B cell (primary cell): ENCODE data around the gene IFT20. TPM values are rescaled to one million over a fixed set of nuclear protein-coding genes. Genes with fewer than 3 reads are reported as not detected.
A peak's percentile ranks its signal among the peaks of the same experiment; 100 is the strongest.

Experiments
- ATAC-seq: fragments of 200-7000 bp; cut with Tn5 transposase; one replicate; pipeline ENCODE4 v1.10.0; 2021; ENCODE audit warnings: low read depth, mild to moderate bottlenecking, moderate number of reproducible peaks, moderate library complexity
- CTCF ChIA-PET: fragments of 350-600 bp; sonication (Branson Sonifier 250); formaldehyde crosslinking; loops from one replicate; lab custom pipeline; 2021; ENCODE audit warnings: antibody characterized with exemption, inconsistent platforms; lab: Charles Lee
- POLR2A ChIA-PET: fragments of 350-600 bp; sonication (Branson Sonifier 250); formaldehyde crosslinking; loops from one replicate; lab custom pipeline; 2021; ENCODE audit warnings: antibody characterized with exemption; lab: Charles Lee
- DNase-seq: peaks from one replicate; pipeline ENCODE4 v3.0.0; 2013
- H2AFZ ChIP-seq: 2 replicates; pipeline ENCODE4 v1.6.1; 2012; ENCODE audit warnings: mild to moderate bottlenecking, low read depth, low read length; ENCODE audit not compliant: insufficient read depth, poor library complexity, severe bottlenecking
- H3K27ac ChIP-seq, 2 donors: 1 replicate in 1 of 2; 2 replicates in 1 of 2; pipeline ENCODE4 v1.5.1; 2012 to 2013; ENCODE audit warnings: low read length in 2 of 2, mild to moderate bottlenecking in 2 of 2, moderate library complexity in 1 of 2
- H3K27me3 ChIP-seq, 4 experiments: fragments of 200-600 bp in 1 of 4; sonication (generic) in 1 of 4; replicated peaks in 1 of 4; 1 replicate in 2 of 4; 2 replicates in 2 of 4; pipeline versions ENCODE4 v1.6.1 to v1.7.0; 2013 to 2016; ENCODE audit warnings: low read length in 3 of 4, mild to moderate bottlenecking in 2 of 4, mixed read lengths in 1 of 4, moderate library complexity in 1 of 4; ENCODE audit not compliant: insufficient read depth in 4 of 4, control insufficient read depth in 3 of 4; ENCODE audit errors: control extremely low read depth in 1 of 4
- H3K36me3 ChIP-seq, 2 experiments: replicated peaks in 1 of 2; 1 replicate in 1 of 2; 2 replicates in 1 of 2; pipeline versions ENCODE4 v1.6.1 to v1.7.1; 2013; ENCODE audit warnings: low read length in 1 of 2; ENCODE audit not compliant: insufficient read depth in 2 of 2, control insufficient read depth in 1 of 2; ENCODE audit errors: control extremely low read depth in 1 of 2, extremely low read depth in 1 of 2
- H3K4me1 ChIP-seq, 2 donors: fragments of 200-600 bp in 1 of 2; sonication (generic) in 1 of 2; 1 replicate in 1 of 2; 2 replicates in 1 of 2; pipeline versions ENCODE4 v1.5.1 to v1.6.1; 2013 to 2017; ENCODE audit warnings: low read length in 2 of 2; ENCODE audit not compliant: control insufficient read depth in 2 of 2, insufficient read depth in 2 of 2
- H3K4me2 ChIP-seq: replicated peaks from 2 replicates; pipeline ENCODE3; 2012; ENCODE audit warnings: mild to moderate bottlenecking, low read depth, low read length; ENCODE audit not compliant: poor library complexity, severe bottlenecking
- H3K4me3 ChIP-seq, 5 experiments: fragments of 200-600 bp in 1 of 5; sonication (generic) in 1 of 5; 1 replicate in 3 of 5; 2 replicates in 2 of 5; pipeline versions ENCODE4 v1.5.1 to v1.7.0; 2011 to 2016; ENCODE audit warnings: low read length in 4 of 5, mild to moderate bottlenecking in 4 of 5, low read depth in 2 of 5, control low read depth in 1 of 5, moderate library complexity in 1 of 5; ENCODE audit not compliant: insufficient read depth in 1 of 5; ENCODE audit errors: control extremely low read depth in 1 of 5, extremely low read depth in 1 of 5
- H3K79me2 ChIP-seq: fragments of 200-600 bp; sonication (generic); one replicate; pipeline ENCODE4 v1.6.0; 2016; ENCODE audit warnings: low read length; ENCODE audit not compliant: control insufficient read depth, insufficient read depth
- H3K9ac ChIP-seq: fragments of 200-600 bp; sonication (generic); 2 replicates; pipeline ENCODE4 v1.6.1; 2017; ENCODE audit warnings: mild to moderate bottlenecking, low read length, moderate library complexity
- H3K9me3 ChIP-seq, 3 donors: one replicate each; pipeline versions ENCODE4 v1.6.1 to v1.7.1; 2013; ENCODE audit warnings: low read length in 2 of 3; ENCODE audit not compliant: control insufficient read depth in 2 of 3, insufficient read depth in 1 of 3; ENCODE audit errors: control extremely low read depth in 1 of 3
- H4K20me1 ChIP-seq: 2 replicates; pipeline ENCODE4 v1.6.0; 2012; ENCODE audit warnings: mild to moderate bottlenecking, low read length; ENCODE audit not compliant: insufficient read depth, control insufficient read depth, poor library complexity, severe bottlenecking
- H3K27ac Mint-ChIP-seq: one replicate; pipeline ENCODE4 v1.8.0; 2021; ENCODE audit warnings: mixed read lengths
- H3K27me3 Mint-ChIP-seq: one replicate; pipeline ENCODE4 v1.8.0; 2021; ENCODE audit warnings: mixed read lengths
- H3K4me1 Mint-ChIP-seq: one replicate; pipeline ENCODE4 v1.8.0; 2021; ENCODE audit warnings: mixed read lengths
- H3K4me3 Mint-ChIP-seq: one replicate; pipeline ENCODE4 v1.8.0; 2021; ENCODE audit warnings: mixed read lengths
- H3K9me3 Mint-ChIP-seq: one replicate; pipeline ENCODE4 v1.8.0; 2022; ENCODE audit warnings: mixed read lengths; ENCODE audit not compliant: insufficient read depth
- EZH2 ChIP-seq: IDR thresholded peaks from 2 replicates; pipeline ENCODE4 v1.6.1; 2012; ENCODE audit warnings: borderline replicate concordance, low read depth, mild to moderate bottlenecking, moderate library complexity, low read length; ENCODE audit not compliant: insufficient read depth, poor library complexity, severe bottlenecking
- WGBS: methylation state at CpG from one replicate; pipeline ENCODE4 v1.1.5; 2013; ENCODE audit warnings: missing lambda C conversion rate; ENCODE audit not compliant: insufficient coverage; 5-methylcytosine and 5-hydroxymethylcytosine counted together
- intact Hi-C: fragments of 100-400 bp; cut with micrococcal nuclease; formaldehyde crosslinking; loops from one replicate; pipeline ENCODE4 v1.10.0; 2022
- polyA plus RNA-seq: library from polyadenylated mRNA; depleted of rRNA; stranded (reverse); fragments of >200 nt; gene quantifications from 2 replicates; pipeline ENCODE4 v1.2.3, GENCODE V29; 2012
- total RNA-seq, 2 donors: library from RNA; stranded (reverse); fragments of 120-200 nt in 1 of 2; gene quantifications; 1 replicate in 1 of 2; 2 replicates in 1 of 2; pipeline versions ENCODE4 v1.2.3 to v1.2.4, GENCODE V29; 2013 to 2022
- TF ChIP-seq, protein P1 (sequence below): fragments of 200-600 bp; IDR thresholded peaks from one replicate; pipeline ENCODE4 v1.8.0; 2022; ENCODE audit warnings: antibody characterized with exemption, mild to moderate bottlenecking

IFT20 gene
- total and polyA plus RNA-seq, 2 donors (not counting 1 experiment from before 2014, with no cell fraction given), result 35.9 to 52.6 TPM

- H3K4me1 ChIP-seq, result peaks cover 13 to 22% of the 10 kb centered on the region in 2 donors
- peak overlapping the region; percentile 49 to 83 (median 67) for H3K4me3 ChIP-seq
- no peak overlapping the region for H3K27ac ChIP-seq
- 24% methylated on average over 29 of the region's 40 CpGs for whole genome bisulfite sequencing
- ATAC-seq (no peak), DNase-seq (peak; percentile 33)
- peak overlapping the region; percentile 78 for H3K9ac ChIP-seq
- Mint-ChIP-seq H3K4me1 (peaks cover 22% of the 10 kb centered on the region), H3K4me3 (peak overlapping the region; percentile 88), H3K27me3 (no peaks in the 10 kb centered on the region), H3K9me3 (no peaks in the 10 kb centered on the region), H3K27ac (no peak overlapping the region)
- TF ChIP-seq, protein P1, sequence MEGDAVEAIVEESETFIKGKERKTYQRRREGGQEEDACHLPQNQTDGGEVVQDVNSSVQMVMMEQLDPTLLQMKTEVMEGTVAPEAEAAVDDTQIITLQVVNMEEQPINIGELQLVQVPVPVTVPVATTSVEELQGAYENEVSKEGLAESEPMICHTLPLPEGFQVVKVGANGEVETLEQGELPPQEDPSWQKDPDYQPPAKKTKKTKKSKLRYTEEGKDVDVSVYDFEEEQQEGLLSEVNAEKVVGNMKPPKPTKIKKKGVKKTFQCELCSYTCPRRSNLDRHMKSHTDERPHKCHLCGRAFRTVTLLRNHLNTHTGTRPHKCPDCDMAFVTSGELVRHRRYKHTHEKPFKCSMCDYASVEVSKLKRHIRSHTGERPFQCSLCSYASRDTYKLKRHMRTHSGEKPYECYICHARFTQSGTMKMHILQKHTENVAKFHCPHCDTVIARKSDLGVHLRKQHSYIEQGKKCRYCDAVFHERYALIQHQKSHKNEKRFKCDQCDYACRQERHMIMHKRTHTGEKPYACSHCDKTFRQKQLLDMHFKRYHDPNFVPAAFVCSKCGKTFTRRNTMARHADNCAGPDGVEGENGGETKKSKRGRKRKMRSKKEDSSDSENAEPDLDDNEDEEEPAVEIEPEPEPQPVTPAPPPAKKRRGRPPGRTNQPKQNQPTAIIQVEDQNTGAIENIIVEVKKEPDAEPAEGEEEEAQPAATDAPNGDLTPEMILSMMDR, result no peak
- TF ChIP-seq EZH2, result no peak
- no peaks in the 10 kb centered on the region for H3K79me2 ChIP-seq
- H3K27me3 ChIP-seq, result no peaks in the 10 kb centered on the region
- no peaks in the 10 kb centered on the region for H3K36me3 ChIP-seq
- H2AFZ ChIP-seq, result peak overlapping the region; percentile 83
- ChIA-PET POLR2A (interaction anchor here (2.1 kb wide), 1 partner anchor 17 kb away, joined by 6 read pairs; the partner anchor contains the start of genes IFT20 and TNFAIP1), CTCF (interaction anchor here (2.1 kb wide), 2 partner anchors 17 to 99 kb away, joined by 7 to 10 read pairs; partner anchors contain the start of genes IFT20 and TNFAIP1)
- intact Hi-C loops, result loop anchor here (2.0 to 5.0 kb wide), 2 partner anchors 36 to 277 kb away; no protein-coding TSS in a partner anchor
- H4K20me1 ChIP-seq, result no peaks in the 10 kb centered on the region
- no peaks in the 10 kb centered on the region for H3K9me3 ChIP-seq
- H3K4me2 ChIP-seq, result peak overlapping the region; percentile 88
These were observed 17.1 kb downstream of the IFT20 start for GRCh38 chr17:28317966-28318758.
